Measurements from ENCODE around the gene MRTFA. TPM values are rescaled to one million over a fixed set of nuclear protein-coding genes. Genes with fewer than 3 reads are reported as not detected.

MRTFA gene
- total RNA-seq, 1 experiment from 2014 or later: 28.0 TPM

GRCh38 chr22:40487663-40488249, 148.8 kb downstream of the MRTFA start:
- TF ChIP-seq, protein P1, sequence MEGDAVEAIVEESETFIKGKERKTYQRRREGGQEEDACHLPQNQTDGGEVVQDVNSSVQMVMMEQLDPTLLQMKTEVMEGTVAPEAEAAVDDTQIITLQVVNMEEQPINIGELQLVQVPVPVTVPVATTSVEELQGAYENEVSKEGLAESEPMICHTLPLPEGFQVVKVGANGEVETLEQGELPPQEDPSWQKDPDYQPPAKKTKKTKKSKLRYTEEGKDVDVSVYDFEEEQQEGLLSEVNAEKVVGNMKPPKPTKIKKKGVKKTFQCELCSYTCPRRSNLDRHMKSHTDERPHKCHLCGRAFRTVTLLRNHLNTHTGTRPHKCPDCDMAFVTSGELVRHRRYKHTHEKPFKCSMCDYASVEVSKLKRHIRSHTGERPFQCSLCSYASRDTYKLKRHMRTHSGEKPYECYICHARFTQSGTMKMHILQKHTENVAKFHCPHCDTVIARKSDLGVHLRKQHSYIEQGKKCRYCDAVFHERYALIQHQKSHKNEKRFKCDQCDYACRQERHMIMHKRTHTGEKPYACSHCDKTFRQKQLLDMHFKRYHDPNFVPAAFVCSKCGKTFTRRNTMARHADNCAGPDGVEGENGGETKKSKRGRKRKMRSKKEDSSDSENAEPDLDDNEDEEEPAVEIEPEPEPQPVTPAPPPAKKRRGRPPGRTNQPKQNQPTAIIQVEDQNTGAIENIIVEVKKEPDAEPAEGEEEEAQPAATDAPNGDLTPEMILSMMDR (IDR thresholded peaks at IDR 0.05 in 2 of 3, conservative IDR thresholded peaks at IDR 0.05 in 1 of 3; ENCODE audit: borderline replicate concordance in 1 of 3, insufficient read depth in 1 of 3, low read depth in 2 of 3, low read length in 2 of 3): peak; percentile 35 to 84 (median 73); a peak in 5 of 6 replicates
- TF ChIP-seq RAD21 (IDR thresholded peaks at IDR 0.05; ENCODE audit: low read depth) (peak; percentile 47), CEBPB (IDR thresholded peaks at IDR 0.05; ENCODE audit: low read depth) (no peak)
- TF ChIP-seq, protein P2, sequence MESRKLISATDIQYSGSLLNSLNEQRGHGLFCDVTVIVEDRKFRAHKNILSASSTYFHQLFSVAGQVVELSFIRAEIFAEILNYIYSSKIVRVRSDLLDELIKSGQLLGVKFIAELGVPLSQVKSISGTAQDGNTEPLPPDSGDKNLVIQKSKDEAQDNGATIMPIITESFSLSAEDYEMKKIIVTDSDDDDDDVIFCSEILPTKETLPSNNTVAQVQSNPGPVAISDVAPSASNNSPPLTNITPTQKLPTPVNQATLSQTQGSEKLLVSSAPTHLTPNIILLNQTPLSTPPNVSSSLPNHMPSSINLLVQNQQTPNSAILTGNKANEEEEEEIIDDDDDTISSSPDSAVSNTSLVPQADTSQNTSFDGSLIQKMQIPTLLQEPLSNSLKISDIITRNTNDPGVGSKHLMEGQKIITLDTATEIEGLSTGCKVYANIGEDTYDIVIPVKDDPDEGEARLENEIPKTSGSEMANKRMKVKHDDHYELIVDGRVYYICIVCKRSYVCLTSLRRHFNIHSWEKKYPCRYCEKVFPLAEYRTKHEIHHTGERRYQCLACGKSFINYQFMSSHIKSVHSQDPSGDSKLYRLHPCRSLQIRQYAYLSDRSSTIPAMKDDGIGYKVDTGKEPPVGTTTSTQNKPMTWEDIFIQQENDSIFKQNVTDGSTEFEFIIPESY (IDR thresholded peaks at IDR 0.05; ENCODE audit: extremely low read depth, insufficient replicate concordance, low read length): no peak
- no peaks in the 10 kb centered on the region for H4K20me1 ChIP-seq (ENCODE audit: insufficient read depth)
- H3K27me3 ChIP-seq (ENCODE audit: insufficient read depth, low read length): no peaks in the 10 kb centered on the region
- POLR2A ChIA-PET: no interaction called here
- H3K9me3 ChIP-seq (ENCODE audit: control insufficient read depth in 1 of 2, insufficient read depth in 1 of 2, low read depth in 1 of 2, low read length in 2 of 2): no peaks in the 10 kb centered on the region
- CTCF ChIA-PET: interaction anchor here (0.7 to 1.8 kb wide), 6 partner anchors 9 to 159 kb away, joined by 3 to 6 read pairs (median 4); no protein-coding TSS in a partner anchor
- H3K4me1 ChIP-seq (ENCODE audit: control insufficient read depth in 1 of 2, insufficient read depth in 2 of 2, low read length in 2 of 2): no peaks in the 10 kb centered on the region
- intact Hi-C loops (cut with micrococcal nuclease): loop anchor here (2.0 kb wide), 1 partner anchor 51 kb away; no protein-coding TSS in a partner anchor
- BruUV-seq (replicated peaks): no TSS peak
- H3K79me2 ChIP-seq (ENCODE audit: insufficient read depth, low read length): no peaks in the 10 kb centered on the region
- no peaks in the 10 kb centered on the region for H3K36me3 ChIP-seq (ENCODE audit: control insufficient read depth in 1 of 2, insufficient read depth in 2 of 2, low read length in 2 of 2)
- H2AFZ ChIP-seq (ENCODE audit: low read depth, low read length, poor library complexity, severe bottlenecking): no peak overlapping the region
- no peak overlapping the region for H3K4me3 ChIP-seq (replicated peaks in 1 of 2; ENCODE audit: low read depth in 1 of 2, low read length in 2 of 2)
- no peaks in the 10 kb centered on the region for H3K9me2 ChIP-seq (ENCODE audit: insufficient read depth)
- H3K27ac ChIP-seq (ENCODE audit: low read depth, low read length): no peak overlapping the region
- no peak overlapping the region for H3K9ac ChIP-seq (ENCODE audit: low read length)
- DNase-seq (ENCODE audit: low read depth, low spot score) (no peak), ATAC-seq (peak; percentile 77)
- RAD21 ChIA-PET (ENCODE audit: low non-redundant PET in 1 of 2, low total read pairs in 2 of 2, uncharacterized antibody in 2 of 2, unreplicated experiment in 2 of 2): no interaction called here
- no peak overlapping the region for H3K4me2 ChIP-seq (ENCODE audit: low read length)
